Measurements from ENCODE around the gene TIAM2. TPM values are rescaled to one million over a fixed set of nuclear protein-coding genes. Genes with fewer than 3 reads are reported as not detected.

TIAM2 gene
- total and polyA plus RNA-seq, 12 donors = 4.3 to 22.5 (median 11.8) TPM

- Histone ChIP-seq H3K4me1 (no peaks in the 10 kb centered on the region), H3K9me3 (no peaks in the 10 kb centered on the region), H3K27ac (no peak overlapping the region), H3K27me3 (no peaks in the 10 kb centered on the region), H3K4me3 (no peak overlapping the region), H3K36me3 (no peaks in the 10 kb centered on the region)
- DNase-seq (no peak), ATAC-seq (no peak)
- no peak for TF ChIP-seq CTCF (IDR thresholded peaks at IDR 0.05)
- intact Hi-C loops (cut with DNase I) = no loop called here
- 86 to 87% methylated on average over 12 of the region's 12 CpGs for WGBS, 2 donors
Measured at GRCh38 chr6:154981079-154981870, 13.8 kb upstream of the TIAM2 start.

DNA sequence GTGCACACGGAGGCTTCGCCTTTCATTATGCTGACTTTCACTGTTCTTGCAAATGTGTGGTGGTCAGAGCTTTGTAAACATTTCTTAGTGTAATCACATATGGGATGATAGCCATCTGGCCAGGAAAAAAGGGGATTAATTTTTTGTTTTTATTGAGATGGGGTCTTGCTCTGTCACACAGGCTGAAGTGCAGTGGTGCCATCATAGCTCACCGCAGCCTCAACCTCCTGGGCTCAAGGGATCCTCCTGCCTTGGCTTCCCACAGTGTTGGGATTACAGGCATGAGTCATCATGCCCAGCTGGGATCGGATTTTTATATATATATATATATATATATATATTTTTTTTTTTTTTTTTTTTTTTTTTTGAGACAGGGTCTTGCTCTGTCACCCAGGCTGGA lies 11.0 kb upstream of the TIAM2 start:
- DNase-seq = no peak
- Histone ChIP-seq H3K36me3 (no peaks in the 10 kb centered on the region), H3K27ac (no peak overlapping the region), H3K9me3 (no peaks in the 10 kb centered on the region), H3K4me3 (no peak overlapping the region), H3K27me3 (no peaks in the 10 kb centered on the region), H3K4me1 (peaks cover 0 to 7% (median 0%) of the 10 kb centered on the region in 9 donors)
- no peak for TF ChIP-seq CTCF (IDR thresholded peaks at IDR 0.05)
- intact Hi-C loops (cut with DNase I) = no loop called here
- WGBS, 2 donors = 87 to 89% methylated on average over 4 of the region's 4 CpGs
- ATAC-seq = no peak

DNA sequence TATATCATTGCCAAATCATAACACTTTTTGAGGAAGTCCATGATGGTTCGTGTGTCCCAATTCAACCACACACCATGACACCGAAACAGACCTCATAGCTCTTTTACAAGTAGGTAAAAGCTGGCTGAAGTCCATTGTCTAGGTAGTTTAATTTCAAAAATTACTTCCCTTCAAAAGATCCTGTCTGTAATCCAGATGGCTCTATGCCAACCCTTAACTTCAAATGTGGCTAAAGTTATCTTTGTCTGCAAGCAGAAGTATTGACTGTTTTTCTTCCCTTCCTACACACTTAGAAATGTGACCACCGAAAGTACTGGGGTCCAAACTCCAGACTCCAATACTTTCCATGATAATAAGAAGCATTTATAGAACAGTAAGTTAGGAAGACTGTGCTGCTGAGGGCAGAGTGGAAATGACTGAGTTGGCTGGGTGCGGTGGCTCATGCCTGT lies 8.3 kb upstream of the TIAM2 start:
- no peaks in the 10 kb centered on the region for H3K27me3 ChIP-seq
- peaks cover 0 to 7% (median 0%) of the 10 kb centered on the region in 9 donors for H3K4me1 ChIP-seq
- ATAC-seq (no peak), DNase-seq (no peak)
- intact Hi-C loops (cut with DNase I) = no loop called here
- H3K9me3 ChIP-seq = no peaks in the 10 kb centered on the region
- no peak for TF ChIP-seq CTCF (IDR thresholded peaks at IDR 0.05)
- no peak overlapping the region for H3K27ac ChIP-seq
- no peak overlapping the region for H3K4me3 ChIP-seq
- H3K36me3 ChIP-seq = no peaks in the 10 kb centered on the region
- WGBS, 2 donors = 60 to 65% methylated on average over 4 of the region's 4 CpGs

- WGBS, 2 donors = 94 to 98% methylated on average over 7 of the region's 7 CpGs
Measured at GRCh38 chr6:154989448-154989847, 5.7 kb upstream of the TIAM2 start.

More at GRCh38 chr6:154989448-154989847, 5.7 kb upstream of the TIAM2 start:
- intact Hi-C loops (cut with DNase I) = no loop called here
- ATAC-seq (no peak), DNase-seq (no peak)
- peaks cover 0 to 7% (median 0%) of the 10 kb centered on the region in 7 donors for H3K27me3 ChIP-seq
- H3K4me1 ChIP-seq = peaks cover 0 to 7% (median 0%) of the 10 kb centered on the region in 9 donors
- H3K36me3 ChIP-seq = no peaks in the 10 kb centered on the region
- H3K4me3 ChIP-seq = no peak overlapping the region
- no peak for TF ChIP-seq CTCF (IDR thresholded peaks at IDR 0.05)
- H3K27ac ChIP-seq = no peak overlapping the region
- no peaks in the 10 kb centered on the region for H3K9me3 ChIP-seq
